WTC11 (cell line): Measurements from ENCODE around the gene ZNF780B.

Experiments
- CTCF ChIP-seq: fragments of 200-600 bp; IDR thresholded peaks from 2 replicates; pipeline ENCODE4 v1.8.0; 2022; ENCODE audit warnings: antibody characterized with exemption
- MAX ChIP-seq: sonication (generic); formaldehyde crosslinking; IDR thresholded peaks from 2 replicates; pipeline ENCODE4 v1.8.0; 2022; ENCODE audit warnings: mild to moderate bottlenecking, missing genetic modification reagents

- no peak for TF ChIP-seq CTCF
- TF ChIP-seq MAX = no peak
Observed at GRCh38 chr19:40080289-40080688, 24.3 kb upstream of the ZNF780B start.
